T-helper 1 cell treated with Interleukin-12 subunit alpha and Interleukin-12 subunit beta and Interleukin-4 antibody, amounts not matched to agents 30 ng/mL and 1 ng/mL, for 36 hours (primary cell): ENCODE results near the gene NDUFS5. TPM values are rescaled to one million over a fixed set of nuclear protein-coding genes. Genes with fewer than 3 reads are reported as not detected.
"Not testable (repeated sequence)": the region's sequence is repeated elsewhere in the genome, so short reads cannot be mapped to it uniquely, and the experiment has no call there.

Experiments used
- intact Hi-C: fragments of 100-400 bp; cut with micrococcal nuclease; formaldehyde crosslinking; loops from one replicate; pipeline ENCODE4 v1.15.1; 2024
- total RNA-seq: library from RNA; stranded (reverse); gene quantifications from 2 replicates; pipeline ENCODE4 v1.2.3, GENCODE V29; 2022

Gene NDUFS5
- total RNA-seq, 1 donor from 2014 or later, result 131 TPM

DNA sequence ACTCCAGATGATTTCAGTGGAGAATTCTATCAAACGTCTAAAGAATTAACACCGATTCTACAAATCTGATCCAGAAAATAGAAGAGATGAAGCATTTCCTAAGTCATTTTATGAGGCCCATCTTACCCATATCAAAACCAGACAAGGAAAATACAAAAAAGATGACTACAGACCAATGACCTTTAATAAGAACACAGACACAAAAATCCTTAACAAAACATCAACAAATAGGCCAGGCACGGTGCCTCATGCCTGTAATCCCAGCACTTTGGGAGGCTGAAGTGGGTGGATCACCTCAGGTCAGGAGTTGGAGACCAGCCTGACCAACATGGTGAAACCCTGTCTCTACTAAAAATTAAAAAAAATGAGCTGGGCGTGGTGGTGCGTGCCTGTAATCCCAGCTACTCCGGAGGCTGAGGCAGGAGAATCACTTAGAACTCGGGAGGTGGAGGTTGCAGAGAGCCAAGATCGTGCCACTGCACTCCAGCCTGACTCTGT, 29.1 kb downstream of the NDUFS5 start:
- intact Hi-C loops, result not testable (repeated sequence)

DNA sequence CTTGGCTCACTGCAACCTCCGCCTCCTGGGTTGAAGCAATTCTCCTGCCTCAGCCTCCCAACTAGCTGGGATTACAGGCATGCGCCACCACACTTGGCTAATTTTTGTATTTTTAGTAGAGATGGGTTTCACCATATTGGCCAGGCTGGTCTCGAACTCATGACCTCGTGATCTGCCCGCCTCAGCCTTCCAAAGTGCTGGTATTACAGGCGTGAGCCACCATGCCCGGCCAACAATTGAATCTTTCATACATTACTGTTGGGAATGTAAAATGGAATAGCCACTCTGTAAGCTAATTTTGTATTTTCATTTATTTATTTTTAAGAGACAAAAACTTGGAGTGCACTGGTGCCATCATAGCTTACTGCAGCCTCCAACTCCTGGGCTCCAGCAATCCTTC, 35.4 kb downstream of the NDUFS5 start:
- intact Hi-C loops, result not testable (repeated sequence)

GRCh38 chr1:39061951-39062350, 35.8 kb downstream of the NDUFS5 start:
- intact Hi-C loops, result no loop called here

DNA sequence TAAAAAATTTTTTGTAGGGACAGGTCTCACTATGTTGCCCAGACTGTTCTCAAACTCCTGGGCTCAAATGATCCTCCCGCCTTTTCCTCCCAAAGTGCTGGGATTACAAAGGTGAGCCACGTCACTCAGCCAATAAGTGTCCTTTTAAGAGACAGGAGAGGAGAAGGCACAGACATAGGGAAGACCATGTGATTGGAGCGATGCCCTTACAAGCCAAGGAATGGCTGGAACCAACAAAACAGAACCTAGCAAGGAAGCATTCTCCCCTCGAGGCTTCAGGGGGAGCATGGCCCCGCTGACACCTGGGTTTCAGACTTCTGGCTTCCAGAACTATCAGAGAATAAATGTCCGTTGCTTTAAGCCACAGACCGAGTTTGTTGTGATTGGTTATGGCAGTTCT, 37.0 kb downstream of the NDUFS5 start:
- intact Hi-C loops, result no loop called here

- intact Hi-C loops, result no loop called here
Measured at GRCh38 chr1:39063775-39064174, 37.6 kb downstream of the NDUFS5 start.

GRCh38 chr1:39065542-39065941, 39.4 kb downstream of the NDUFS5 start:
- intact Hi-C loops, result no loop called here

- intact Hi-C loops, result not testable (repeated sequence)
Measured at GRCh38 chr1:39068227-39068626, 42.1 kb downstream of the NDUFS5 start.

DNA sequence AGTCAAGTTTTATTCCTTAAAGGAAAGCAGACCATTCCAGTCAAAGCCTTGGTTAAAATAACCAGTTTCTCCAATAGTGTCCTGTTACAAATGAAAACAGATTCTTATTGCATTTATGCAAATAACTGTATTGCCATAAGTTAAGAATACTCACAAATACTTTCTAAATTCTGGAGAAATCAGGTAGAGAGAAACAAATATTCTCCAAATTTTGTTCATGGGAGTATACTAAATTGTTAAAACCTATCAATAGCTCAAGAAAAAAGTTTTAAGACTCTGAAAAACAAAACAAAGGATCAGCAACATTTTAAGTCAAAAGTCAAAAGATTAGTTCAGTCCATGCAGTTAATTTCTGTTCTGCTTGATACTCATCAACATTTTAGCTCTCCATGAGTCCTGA, 45.4 kb downstream of the NDUFS5 start:
- intact Hi-C loops, result not testable (repeated sequence)

- intact Hi-C loops, result no loop called here
Measured at GRCh38 chr1:39076127-39076798, 50.1 kb downstream of the NDUFS5 start.

DNA sequence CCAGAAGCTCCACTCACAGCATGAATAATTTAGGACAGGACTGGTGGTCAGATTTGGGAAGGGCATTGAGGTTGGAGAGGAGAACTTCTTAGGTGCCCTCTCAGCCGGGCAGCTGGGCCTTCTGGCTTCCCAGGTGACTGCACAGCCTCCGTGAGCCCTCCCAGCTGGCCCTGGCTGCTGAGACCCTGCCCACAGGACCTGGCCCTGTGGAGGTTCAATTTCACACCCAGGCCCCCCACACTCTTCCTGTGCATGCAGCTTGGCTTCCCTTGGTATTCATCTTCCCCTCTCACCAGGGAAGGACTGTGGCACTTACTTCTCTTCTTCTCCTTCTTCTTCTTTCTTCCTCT, 50.6 kb downstream of the NDUFS5 start:
- intact Hi-C loops, result no loop called here

- intact Hi-C loops, result no loop called here
Measured at GRCh38 chr1:39080269-39080826, 54.2 kb downstream of the NDUFS5 start.

DNA sequence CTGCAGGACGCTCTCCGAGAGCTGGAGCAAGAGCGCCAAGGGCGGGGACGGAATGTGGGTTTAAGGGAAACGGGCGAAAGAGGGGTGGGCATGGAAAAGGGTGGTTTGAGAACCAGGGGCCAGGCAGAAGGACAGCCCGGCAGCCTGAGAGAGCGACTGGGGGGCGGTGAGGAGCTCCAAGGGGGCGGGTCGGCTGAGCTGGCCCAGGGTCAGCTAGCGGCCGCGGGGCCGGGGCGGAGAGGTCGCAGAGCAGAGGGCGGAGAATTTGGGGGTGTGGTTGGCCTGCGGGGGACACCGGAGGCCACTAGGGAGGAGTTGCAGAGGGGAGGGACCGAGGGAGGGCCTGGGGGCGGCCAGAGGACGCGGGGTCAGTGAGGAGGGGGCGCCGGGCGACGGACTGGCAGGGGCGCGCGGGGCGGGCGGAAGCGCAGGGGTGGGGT, 54.7 kb downstream of the NDUFS5 start:
- intact Hi-C loops, result no loop called here

- intact Hi-C loops, result no loop called here
Measured at GRCh38 chr1:39081271-39082009, 55.3 kb downstream of the NDUFS5 start.

DNA sequence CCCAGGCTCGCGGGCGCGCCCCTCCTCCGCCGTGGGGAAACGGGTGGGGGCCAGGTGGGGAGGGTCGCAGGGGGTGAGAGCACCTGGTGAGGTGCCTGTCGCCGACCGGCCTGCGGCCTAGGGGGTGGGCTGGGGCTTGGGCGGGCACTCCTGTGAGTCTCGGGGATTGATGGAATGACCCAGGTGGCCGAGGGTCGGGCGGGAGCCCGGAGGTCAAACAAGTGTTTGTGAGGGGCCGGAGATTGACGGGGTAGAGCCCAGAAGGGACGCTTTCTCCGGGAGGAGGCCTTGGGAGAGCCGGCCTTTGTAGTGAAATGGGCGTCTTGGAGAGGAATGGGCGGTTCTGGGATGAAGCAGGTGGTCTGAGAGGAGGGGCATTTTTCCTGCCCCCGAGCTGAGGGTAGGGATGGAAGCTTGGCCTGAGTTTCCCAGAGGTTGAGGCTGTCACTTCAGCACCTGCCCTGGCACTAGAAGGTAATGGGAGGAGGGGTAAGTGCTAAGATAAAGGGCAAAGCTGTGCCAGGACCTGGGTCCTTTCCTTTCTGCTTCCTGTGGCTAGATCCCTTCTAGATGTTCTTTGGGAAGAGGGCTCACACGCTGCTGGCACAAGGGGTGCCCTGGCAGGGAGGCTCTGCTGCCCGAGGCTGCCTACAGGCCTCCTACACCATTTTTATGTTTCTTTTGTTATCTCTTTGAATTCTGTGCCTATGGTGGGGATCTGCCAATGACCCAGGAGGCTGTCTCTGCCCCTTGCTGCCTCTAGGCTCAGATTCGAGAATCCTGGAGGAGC, 56.1 kb downstream of the NDUFS5 start:
- intact Hi-C loops, result no loop called here

DNA sequence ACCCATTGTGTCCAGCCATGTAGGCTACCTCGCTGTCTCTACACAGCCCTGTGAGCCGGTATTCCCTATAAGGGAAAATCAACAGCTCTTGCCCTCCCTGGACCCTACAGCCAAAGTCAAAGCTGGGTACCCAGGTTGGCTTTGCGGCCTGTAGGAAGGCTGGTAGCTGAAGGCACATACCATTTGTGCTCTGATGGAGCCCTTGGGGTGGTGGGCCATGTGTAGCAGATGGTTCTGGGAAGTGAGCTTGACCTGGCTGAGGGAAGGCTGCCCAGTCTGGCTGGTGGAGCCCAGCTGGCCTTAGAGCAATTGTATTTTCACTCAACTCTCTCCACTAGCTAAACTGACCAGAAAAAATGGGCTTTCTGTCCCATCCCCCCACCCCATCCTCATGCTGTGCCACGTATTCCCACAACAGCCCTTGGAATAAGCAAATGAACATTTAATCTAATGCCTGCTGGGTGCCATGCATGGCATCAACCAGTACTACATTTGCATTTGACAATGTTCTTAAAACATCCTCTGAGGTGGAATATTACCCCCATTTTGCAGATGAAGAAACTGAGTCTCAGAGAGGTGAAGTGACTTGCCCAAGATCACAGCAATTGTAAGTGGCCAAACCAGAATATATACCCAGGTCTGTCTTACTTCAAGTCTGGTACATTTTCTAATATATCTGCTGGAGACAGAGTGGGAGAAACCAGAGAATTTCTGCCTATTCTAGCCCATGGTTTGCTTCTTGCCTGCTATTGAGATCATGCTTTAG, 56.8 kb downstream of the NDUFS5 start:
- intact Hi-C loops, result no loop called here

DNA sequence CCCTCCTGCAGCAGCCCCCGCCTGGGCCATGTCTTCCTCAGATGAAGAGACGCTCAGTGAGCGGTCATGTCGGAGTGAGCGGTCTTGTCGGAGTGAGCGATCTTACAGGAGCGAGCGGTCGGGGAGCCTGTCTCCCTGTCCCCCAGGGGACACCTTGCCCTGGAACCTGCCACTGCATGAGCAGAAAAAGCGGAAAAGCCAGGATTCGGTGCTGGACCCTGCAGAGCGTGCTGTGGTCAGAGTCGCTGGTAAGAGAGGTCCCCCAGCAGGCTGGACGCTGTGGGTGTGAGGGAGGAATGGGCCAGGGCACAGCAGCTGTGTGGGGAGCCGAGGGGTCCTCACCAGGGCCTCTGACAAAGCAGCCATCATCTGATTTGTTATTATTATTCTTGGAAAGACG, 58.0 kb downstream of the NDUFS5 start:
- intact Hi-C loops, result no loop called here

Other genes with a start within 250 kb of the NDUFS5 start
- gene RRAGC, start 166.6 kb upstream of the NDUFS5 start, total RNA-seq, result 21.9 and 22.1 TPM in 2 replicates
- 30.9 and 41.7 TPM in 2 replicates for gene MYCBP, start 153.0 kb upstream of the NDUFS5 start, total RNA-seq
- gene GJA9, start 144.8 kb upstream of the NDUFS5 start, total RNA-seq, result not detected in 2 replicates
- gene RHBDL2, start 84.5 kb upstream of the NDUFS5 start, total RNA-seq, result not detected in 2 replicates
- 72.0 and 74.0 TPM in 2 replicates for gene AKIRIN1, start 35.1 kb upstream of the NDUFS5 start, total RNA-seq
- gene MACF1, start 178.3 kb downstream of the NDUFS5 start, total RNA-seq, result 405 and 407 TPM in 2 replicates